WTC11 (cell line): ENCODE measurements around the gene ILF2. TPM values are rescaled to one million over a fixed set of nuclear protein-coding genes. Genes with fewer than 3 reads are reported as not detected.

Experiments
- ATAC-seq: fragments of 200-7000 bp; cut with Tn5 transposase; 2 replicates; pipeline ENCODE4 v1.10.0; 2021; ENCODE audit warnings: mild to moderate bottlenecking, moderate library complexity
- CTCF ChIA-PET: fragments of 300-600 bp; sonication (Branson Sonifier 250); formaldehyde crosslinking; loops from one replicate; lab custom pipeline; 2021; ENCODE audit warnings: antibody characterized with exemption; lab: Charles Lee
- POLR2A ChIA-PET: fragments of 350-600 bp; sonication (Branson Sonifier 250); formaldehyde crosslinking; loops from one replicate; lab custom pipeline; 2021; ENCODE audit warnings: antibody characterized with exemption; lab: Charles Lee
- DNase-seq: peaks from one replicate; pipeline ENCODE4 v3.0.0; 2021; ENCODE audit warnings: low spot score
- H3K27ac Mint-ChIP-seq: 2 replicates; pipeline ENCODE4 v1.8.0; 2021; ENCODE audit warnings: mixed read lengths
- H3K27me3 Mint-ChIP-seq: 2 replicates; pipeline ENCODE4 v1.8.0; 2021; ENCODE audit warnings: low read depth, mild to moderate bottlenecking, moderate library complexity, mixed read lengths
- H3K36me3 Mint-ChIP-seq: 2 replicates; pipeline ENCODE4 v1.8.0; 2021; ENCODE audit warnings: mixed read lengths
- H3K4me1 Mint-ChIP-seq: 2 replicates; pipeline ENCODE4 v1.8.0; 2022; ENCODE audit warnings: mixed read lengths
- H3K4me3 Mint-ChIP-seq: 2 replicates; pipeline ENCODE4 v1.8.0; 2021; ENCODE audit warnings: mild to moderate bottlenecking, moderate library complexity, mixed read lengths
- H3K9me3 Mint-ChIP-seq: 2 replicates; pipeline ENCODE4 v1.8.0; 2021; ENCODE audit warnings: mixed read lengths
- CBFB ChIP-seq: sonication (generic); formaldehyde crosslinking; IDR thresholded peaks from 2 replicates; pipeline ENCODE4 v1.8.1; 2022; ENCODE audit warnings: mild to moderate bottlenecking, low read depth, missing genetic modification reagents
- CREM ChIP-seq: sonication (generic); formaldehyde crosslinking; IDR thresholded peaks from 2 replicates; pipeline ENCODE4 v1.8.1; 2022; ENCODE audit warnings: mild to moderate bottlenecking, missing genetic modification reagents, moderate library complexity
- HMGA2 ChIP-seq: fragments of 250-450 bp; sonication (Bioruptor Pico); IDR thresholded peaks from 2 replicates; pipeline ENCODE4 v1.4.0; 2021; ENCODE audit warnings: mild to moderate bottlenecking, moderate library complexity
- KAT7 ChIP-seq: sonication (generic); formaldehyde crosslinking; IDR thresholded peaks from 2 replicates; pipeline ENCODE4 v1.8.1; 2023; ENCODE audit warnings: missing genetic modification reagents, mild to moderate bottlenecking, borderline replicate concordance
- MXD4 ChIP-seq: fragments of 250-450 bp; sonication (Bioruptor Pico); IDR thresholded peaks from 2 replicates; pipeline ENCODE4 v1.8.0; 2021; ENCODE audit warnings: mild to moderate bottlenecking, moderate library complexity, borderline replicate concordance
- NR2C2 ChIP-seq: sonication (generic); formaldehyde crosslinking; IDR thresholded peaks from 2 replicates; pipeline ENCODE4 v1.8.0; 2022; ENCODE audit warnings: mild to moderate bottlenecking, missing genetic modification reagents
- RELA ChIP-seq: sonication (generic); formaldehyde crosslinking; IDR thresholded peaks from 2 replicates; pipeline ENCODE4 v1.8.1; 2022; ENCODE audit warnings: missing genetic modification reagents, mild to moderate bottlenecking, borderline replicate concordance
- SMAD4 ChIP-seq: sonication (generic); formaldehyde crosslinking; IDR thresholded peaks from 2 replicates; pipeline ENCODE4 v1.8.0; 2022; ENCODE audit warnings: mild to moderate bottlenecking, missing genetic modification reagents
- TEAD1 ChIP-seq: sonication (generic); formaldehyde crosslinking; IDR thresholded peaks from 2 replicates; pipeline ENCODE4 v1.8.0; 2022; ENCODE audit warnings: mild to moderate bottlenecking, missing genetic modification reagents
- TEAD4 ChIP-seq: sonication (generic); formaldehyde crosslinking; IDR thresholded peaks from 2 replicates; pipeline ENCODE4 v1.8.0; 2022; ENCODE audit warnings: mild to moderate bottlenecking, missing genetic modification reagents
- TP53 ChIP-seq: sonication (generic); formaldehyde crosslinking; IDR thresholded peaks from 2 replicates; pipeline ENCODE4 v1.8.1; 2023; ENCODE audit warnings: mild to moderate bottlenecking, missing genetic modification reagents
- ZBTB21 ChIP-seq: sonication (generic); formaldehyde crosslinking; IDR thresholded peaks from 2 replicates; pipeline ENCODE4 v1.8.1; 2023; ENCODE audit warnings: mild to moderate bottlenecking, missing genetic modification reagents, borderline replicate concordance
- ZNF138 ChIP-seq: sonication (generic); formaldehyde crosslinking; conservative IDR thresholded peaks from 2 replicates; pipeline ENCODE4 v1.8.1; 2022; ENCODE audit warnings: mild to moderate bottlenecking, moderate library complexity, missing genetic modification reagents
- ZNF416 ChIP-seq: fragments of 250-450 bp; sonication (Bioruptor Pico); IDR thresholded peaks from 2 replicates; pipeline ENCODE4 v1.9.0; 2021; ENCODE audit warnings: mild to moderate bottlenecking, inconsistent platforms
- ZNF671 ChIP-seq: fragments of 250-450 bp; sonication (Bioruptor Pico); IDR thresholded peaks from 2 replicates; pipeline ENCODE4 v1.8.0; 2021; ENCODE audit warnings: mild to moderate bottlenecking
- total RNA-seq: library from RNA; stranded (reverse); gene quantifications from 3 replicates; pipeline ENCODE4 v1.2.3, GENCODE V29; 2021
- TF ChIP-seq, protein P1 (sequence below): sonication (generic); formaldehyde crosslinking; IDR thresholded peaks from 2 replicates; pipeline ENCODE4 v1.8.0; 2022; ENCODE audit warnings: mild to moderate bottlenecking, missing genetic modification reagents
- TF ChIP-seq, protein P2 (sequence below): sonication (generic); formaldehyde crosslinking; IDR thresholded peaks from 2 replicates; pipeline ENCODE4 v1.8.0; 2022; ENCODE audit warnings: mild to moderate bottlenecking, missing genetic modification reagents
- TF ChIP-seq, protein P3 (sequence below): sonication (generic); formaldehyde crosslinking; IDR thresholded peaks from 2 replicates; pipeline ENCODE4 v1.8.1; 2023; ENCODE audit warnings: mild to moderate bottlenecking, missing genetic modification reagents, moderate library complexity
- TF ChIP-seq, protein P4 (sequence below): sonication (generic); formaldehyde crosslinking; IDR thresholded peaks from 2 replicates; pipeline ENCODE4 v1.8.1; 2023; ENCODE audit warnings: mild to moderate bottlenecking, missing genetic modification reagents
- TF ChIP-seq, protein P5 (sequence below): sonication (generic); formaldehyde crosslinking; IDR thresholded peaks from 2 replicates; pipeline ENCODE4 v1.8.1; 2023; ENCODE audit warnings: mild to moderate bottlenecking, missing genetic modification reagents, moderate library complexity
- TF ChIP-seq, protein P6 (sequence below): sonication (generic); formaldehyde crosslinking; IDR thresholded peaks from 2 replicates; pipeline ENCODE4 v1.8.0; 2022; ENCODE audit warnings: mild to moderate bottlenecking, missing genetic modification reagents
- TF ChIP-seq, protein P7 (sequence below): sonication (generic); formaldehyde crosslinking; IDR thresholded peaks from 2 replicates; pipeline ENCODE4 v1.8.1; 2022; ENCODE audit warnings: missing genetic modification reagents, borderline replicate concordance

Gene ILF2
- total RNA-seq, 1 experiment from 2014 or later, result 337 TPM

DNA sequence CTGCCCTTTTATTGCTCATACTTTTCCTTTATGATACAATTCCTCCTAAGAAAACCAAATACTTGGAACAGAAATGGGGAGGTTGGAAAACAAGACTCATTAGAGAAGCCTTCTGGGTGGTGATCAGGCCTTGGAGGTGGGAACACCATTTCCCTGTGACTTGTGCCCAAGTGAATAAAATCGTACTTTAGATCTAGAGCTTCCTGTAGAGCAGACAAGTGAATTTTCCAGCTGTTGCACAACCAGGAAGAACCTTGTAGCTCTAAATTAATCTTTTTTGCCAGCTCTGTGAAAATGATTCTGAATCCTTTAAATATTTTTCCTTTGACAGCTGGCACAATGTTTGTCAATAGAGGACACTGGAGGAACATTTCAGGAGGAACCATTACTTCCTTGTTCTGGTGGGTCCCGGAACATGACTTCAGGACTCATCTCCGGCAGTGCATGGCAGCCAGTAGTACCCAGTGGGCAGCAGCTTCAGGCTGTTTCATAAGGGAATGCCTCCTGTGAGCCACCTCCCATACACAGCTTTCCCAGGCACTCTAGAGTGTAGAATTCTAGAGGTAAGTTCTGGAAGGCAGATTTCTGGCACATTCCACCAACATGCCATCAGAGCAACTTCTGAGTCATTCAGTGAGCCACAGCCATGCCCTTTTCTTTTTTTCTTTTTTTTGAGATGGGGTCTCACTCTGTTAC, 17.8 kb downstream of the ILF2 start (continued):
- TF ChIP-seq, protein P1, sequence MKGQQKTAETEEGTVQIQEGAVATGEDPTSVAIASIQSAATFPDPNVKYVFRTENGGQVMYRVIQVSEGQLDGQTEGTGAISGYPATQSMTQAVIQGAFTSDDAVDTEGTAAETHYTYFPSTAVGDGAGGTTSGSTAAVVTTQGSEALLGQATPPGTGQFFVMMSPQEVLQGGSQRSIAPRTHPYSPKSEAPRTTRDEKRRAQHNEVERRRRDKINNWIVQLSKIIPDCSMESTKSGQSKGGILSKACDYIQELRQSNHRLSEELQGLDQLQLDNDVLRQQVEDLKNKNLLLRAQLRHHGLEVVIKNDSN, result no peak
- TF ChIP-seq, protein P2, sequence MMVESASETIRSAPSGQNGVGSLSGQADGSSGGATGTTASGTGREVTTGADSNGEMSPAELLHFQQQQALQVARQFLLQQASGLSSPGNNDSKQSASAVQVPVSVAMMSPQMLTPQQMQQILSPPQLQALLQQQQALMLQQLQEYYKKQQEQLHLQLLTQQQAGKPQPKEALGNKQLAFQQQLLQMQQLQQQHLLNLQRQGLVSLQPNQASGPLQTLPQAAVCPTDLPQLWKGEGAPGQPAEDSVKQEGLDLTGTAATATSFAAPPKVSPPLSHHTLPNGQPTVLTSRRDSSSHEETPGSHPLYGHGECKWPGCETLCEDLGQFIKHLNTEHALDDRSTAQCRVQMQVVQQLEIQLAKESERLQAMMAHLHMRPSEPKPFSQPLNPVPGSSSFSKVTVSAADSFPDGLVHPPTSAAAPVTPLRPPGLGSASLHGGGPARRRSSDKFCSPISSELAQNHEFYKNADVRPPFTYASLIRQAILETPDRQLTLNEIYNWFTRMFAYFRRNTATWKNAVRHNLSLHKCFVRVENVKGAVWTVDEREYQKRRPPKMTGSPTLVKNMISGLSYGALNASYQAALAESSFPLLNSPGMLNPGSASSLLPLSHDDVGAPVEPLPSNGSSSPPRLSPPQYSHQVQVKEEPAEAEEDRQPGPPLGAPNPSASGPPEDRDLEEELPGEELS (CRISPR knock-in tag), result no peak
- TF ChIP-seq ZBTB21 (no peak), TEAD1 (CRISPR knock-in tag) (no peak), MXD4 (no peak)
- TF ChIP-seq, protein P3, sequence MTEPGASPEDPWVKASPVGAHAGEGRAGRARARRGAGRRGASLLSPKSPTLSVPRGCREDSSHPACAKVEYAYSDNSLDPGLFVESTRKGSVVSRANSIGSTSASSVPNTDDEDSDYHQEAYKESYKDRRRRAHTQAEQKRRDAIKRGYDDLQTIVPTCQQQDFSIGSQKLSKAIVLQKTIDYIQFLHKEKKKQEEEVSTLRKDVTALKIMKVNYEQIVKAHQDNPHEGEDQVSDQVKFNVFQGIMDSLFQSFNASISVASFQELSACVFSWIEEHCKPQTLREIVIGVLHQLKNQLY (CRISPR knock-in tag), result no peak

DNA sequence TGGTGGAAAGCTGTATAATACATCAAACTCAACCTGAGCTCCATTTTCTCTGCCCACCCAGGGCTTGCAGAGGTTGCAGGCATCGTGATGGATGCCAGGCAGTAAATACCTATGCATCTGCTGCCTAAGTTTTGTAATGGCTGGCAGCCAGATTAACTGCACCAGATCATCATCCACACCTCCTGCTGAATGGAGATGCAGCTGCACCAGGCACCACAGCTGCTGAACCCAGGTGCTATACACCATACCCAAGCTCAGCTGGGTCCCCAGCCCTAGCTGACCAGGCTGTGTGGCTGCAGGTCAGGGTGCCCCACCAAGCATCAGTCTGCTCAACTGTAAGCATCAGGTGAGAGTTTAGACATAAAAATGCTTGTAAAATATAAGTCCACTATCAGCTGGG, 19.0 kb downstream of the ILF2 start:
- ATAC-seq, result no peak
- ChIA-PET POLR2A (interaction anchor here (0.6 to 1.0 kb wide), 2 partner anchors 8 to 32 kb away, joined by 3 to 4 read pairs; no protein-coding TSS in a partner anchor), CTCF (interaction anchor here (0.6 to 1.4 kb wide), 5 partner anchors 24 to 141 kb away, joined by 3 to 4 read pairs (median 3); partner anchors contain the start of gene S100A13)
- no peak overlapping the region for H3K27ac Mint-ChIP-seq
- H3K9me3 Mint-ChIP-seq, result no peaks in the 10 kb centered on the region
- H3K4me3 Mint-ChIP-seq, result no peak overlapping the region
- H3K36me3 Mint-ChIP-seq, result no peaks in the 10 kb centered on the region
- peaks cover 5% of the 10 kb centered on the region for H3K4me1 Mint-ChIP-seq
- TF ChIP-seq ZNF671 (CRISPR knock-in tag) (no peak), SMAD4 (no peak), ZNF416 (CRISPR knock-in tag) (no peak), KAT7 (no peak), HMGA2 (no peak), TEAD4 (no peak)
- TF ChIP-seq, all 79 proteins: peak for 0
- no peak for DNase-seq
- peaks cover 2% of the 10 kb centered on the region; the same call in 1 of the 2 replicates for H3K27me3 Mint-ChIP-seq

DNA sequence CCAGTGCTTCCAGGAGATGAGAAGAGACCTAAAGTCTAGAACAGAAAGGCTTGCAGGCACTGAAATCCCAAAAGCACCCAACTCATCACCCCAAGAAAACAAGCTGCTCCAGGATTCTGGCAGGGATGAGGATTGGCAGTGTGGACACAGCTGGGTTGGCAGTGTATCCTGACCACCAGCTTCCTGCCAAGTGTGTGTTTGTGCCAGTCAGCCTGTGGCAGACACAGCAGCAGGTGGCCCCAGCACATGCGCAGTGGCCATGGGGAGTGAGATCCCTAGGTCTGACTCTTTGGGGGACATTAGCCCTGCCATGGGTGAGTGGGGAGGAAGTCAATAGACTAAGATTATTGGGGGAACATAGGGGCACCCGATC, 20.9 kb downstream of the ILF2 start:
- Mint-ChIP-seq H3K4me3 (no peak overlapping the region), H3K27me3 (peaks cover 2% of the 10 kb centered on the region; the same call in 1 of the 2 replicates), H3K36me3 (peaks cover 11% of the 10 kb centered on the region), H3K27ac (no peak overlapping the region), H3K4me1 (peaks cover 8% of the 10 kb centered on the region), H3K9me3 (no peaks in the 10 kb centered on the region)
- DNase-seq (no peak), ATAC-seq (no peak)
- ChIA-PET CTCF (interaction anchor here (1.2 to 1.7 kb wide), 4 partner anchors 22 to 139 kb away, joined by 3 to 6 read pairs (median 5); partner anchors contain the start of gene S100A13), POLR2A (interaction anchor here (3.4 kb wide), 1 partner anchor 16 kb away, joined by 14 read pairs; the partner anchor contains the start of gene CHTOP)
- TF ChIP-seq CBFB (no peak), RELA (CRISPR knock-in tag) (no peak), ZNF138 (no peak), TP53 (CRISPR knock-in tag) (no peak), NR2C2 (CRISPR knock-in tag) (no peak), CREM (CRISPR knock-in tag) (no peak)
- TF ChIP-seq, protein P4, sequence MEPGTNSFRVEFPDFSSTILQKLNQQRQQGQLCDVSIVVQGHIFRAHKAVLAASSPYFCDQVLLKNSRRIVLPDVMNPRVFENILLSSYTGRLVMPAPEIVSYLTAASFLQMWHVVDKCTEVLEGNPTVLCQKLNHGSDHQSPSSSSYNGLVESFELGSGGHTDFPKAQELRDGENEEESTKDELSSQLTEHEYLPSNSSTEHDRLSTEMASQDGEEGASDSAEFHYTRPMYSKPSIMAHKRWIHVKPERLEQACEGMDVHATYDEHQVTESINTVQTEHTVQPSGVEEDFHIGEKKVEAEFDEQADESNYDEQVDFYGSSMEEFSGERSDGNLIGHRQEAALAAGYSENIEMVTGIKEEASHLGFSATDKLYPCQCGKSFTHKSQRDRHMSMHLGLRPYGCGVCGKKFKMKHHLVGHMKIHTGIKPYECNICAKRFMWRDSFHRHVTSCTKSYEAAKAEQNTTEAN (CRISPR knock-in tag), result no peak
- TF ChIP-seq, protein P5, sequence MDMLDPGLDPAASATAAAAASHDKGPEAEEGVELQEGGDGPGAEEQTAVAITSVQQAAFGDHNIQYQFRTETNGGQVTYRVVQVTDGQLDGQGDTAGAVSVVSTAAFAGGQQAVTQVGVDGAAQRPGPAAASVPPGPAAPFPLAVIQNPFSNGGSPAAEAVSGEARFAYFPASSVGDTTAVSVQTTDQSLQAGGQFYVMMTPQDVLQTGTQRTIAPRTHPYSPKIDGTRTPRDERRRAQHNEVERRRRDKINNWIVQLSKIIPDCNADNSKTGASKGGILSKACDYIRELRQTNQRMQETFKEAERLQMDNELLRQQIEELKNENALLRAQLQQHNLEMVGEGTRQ (CRISPR knock-in tag), result no peak
- TF ChIP-seq, protein P6, sequence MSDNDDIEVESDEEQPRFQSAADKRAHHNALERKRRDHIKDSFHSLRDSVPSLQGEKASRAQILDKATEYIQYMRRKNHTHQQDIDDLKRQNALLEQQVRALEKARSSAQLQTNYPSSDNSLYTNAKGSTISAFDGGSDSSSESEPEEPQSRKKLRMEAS (CRISPR knock-in tag), result no peak
- TF ChIP-seq, protein P7, sequence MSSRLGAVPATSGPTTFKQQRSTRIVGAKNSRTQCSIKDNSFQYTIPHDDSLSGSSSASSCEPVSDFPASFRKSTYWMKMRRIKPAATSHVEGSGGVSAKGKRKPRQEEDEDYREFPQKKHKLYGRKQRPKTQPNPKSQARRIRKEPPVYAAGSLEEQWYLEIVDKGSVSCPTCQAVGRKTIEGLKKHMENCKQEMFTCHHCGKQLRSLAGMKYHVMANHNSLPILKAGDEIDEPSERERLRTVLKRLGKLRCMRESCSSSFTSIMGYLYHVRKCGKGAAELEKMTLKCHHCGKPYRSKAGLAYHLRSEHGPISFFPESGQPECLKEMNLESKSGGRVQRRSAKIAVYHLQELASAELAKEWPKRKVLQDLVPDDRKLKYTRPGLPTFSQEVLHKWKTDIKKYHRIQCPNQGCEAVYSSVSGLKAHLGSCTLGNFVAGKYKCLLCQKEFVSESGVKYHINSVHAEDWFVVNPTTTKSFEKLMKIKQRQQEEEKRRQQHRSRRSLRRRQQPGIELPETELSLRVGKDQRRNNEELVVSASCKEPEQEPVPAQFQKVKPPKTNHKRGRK, result no peak
